Right atrium auricular region (tissue), 2 donors: ENCODE results near the gene UBAC2. TPM values are rescaled to one million over a fixed set of nuclear protein-coding genes. Genes with fewer than 3 reads are reported as not detected.
A peak's percentile ranks its signal among the peaks of the same experiment; 100 is the strongest.

Experiments
- DNase-seq: peaks from one replicate; pipeline ENCODE4 v3.0.0-alpha.2; 2019; ENCODE audit warnings: low spot score
- H3K27ac ChIP-seq, 2 donors: fragments of 200-600 bp; sonication (generic); 1 replicate in 1 of 2; 2 replicates in 1 of 2; pipeline ENCODE4 v1.5.1; 2016 to 2019
- H3K27me3 ChIP-seq, 2 donors: fragments of 200-600 bp; sonication (generic); one replicate each; pipeline versions ENCODE4 v1.5.1 to v1.6.0; 2017 to 2019
- H3K36me3 ChIP-seq: fragments of 200-600 bp; sonication (generic); one replicate; pipeline ENCODE4 v1.5.1; 2016
- H3K4me1 ChIP-seq, 2 donors: fragments of 200-600 bp; sonication (generic); one replicate each; pipeline versions ENCODE4 v1.5.1 to v1.6.0; 2017 to 2019
- H3K4me3 ChIP-seq, 2 donors: fragments of 200-600 bp; sonication (generic); 1 replicate in 1 of 2; 2 replicates in 1 of 2; pipeline ENCODE4 v1.5.1; 2017 to 2019; ENCODE audit warnings: mild to moderate bottlenecking in 1 of 2, moderate library complexity in 1 of 2
- H3K9me3 ChIP-seq, 2 donors: fragments of 200-600 bp; sonication (generic); one replicate each; pipeline ENCODE4 v1.5.1; 2019
- CTCF ChIP-seq, 2 donors: fragments of 200-600 bp; sonication (generic); IDR thresholded peaks; one replicate each; pipeline ENCODE4 v1.5.1; 2019; ENCODE audit warnings: antibody characterized with exemption in 2 of 2
- total RNA-seq, 2 donors: library from RNA; depleted of rRNA; stranded (reverse); fragments of >200 nt; gene quantifications; one replicate each; pipeline ENCODE4 v1.1.0, GENCODE V29; 2016

Gene UBAC2
- total RNA-seq, 2 donors from 2014 or later, result 47.5 to 50.7 TPM

DNA sequence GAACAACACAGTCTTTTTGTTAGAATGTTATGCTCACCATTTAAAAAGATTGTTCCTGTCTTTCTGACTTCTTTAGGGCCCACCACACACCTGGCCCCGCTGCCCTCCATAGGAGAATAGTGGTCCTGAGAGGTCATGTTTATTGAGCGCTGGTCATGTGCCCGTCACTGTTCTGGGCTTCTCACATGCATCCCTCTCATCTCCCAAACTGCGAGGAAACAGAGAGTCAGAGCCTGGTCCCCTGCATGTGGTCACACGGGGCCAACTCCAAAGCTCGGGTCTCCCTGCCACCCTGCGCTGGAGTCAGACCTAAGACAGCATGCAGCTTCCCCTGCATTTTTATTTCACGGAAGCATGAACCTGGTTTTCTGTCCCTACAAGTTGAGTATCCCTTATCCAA, 177.0 kb downstream of the UBAC2 start:
- Histone ChIP-seq H3K27ac (no peak overlapping the region), H3K27me3 (no peaks in the 10 kb centered on the region), H3K4me1 (peaks cover 0 to 19% of the 10 kb centered on the region in 2 donors), H3K9me3 (peaks cover 0 to 4% of the 10 kb centered on the region in 2 donors), H3K4me3 (no peak overlapping the region), H3K36me3 (peaks cover 12% of the 10 kb centered on the region)
- DNase-seq, result peak; percentile 30
- TF ChIP-seq CTCF (IDR thresholded peaks at IDR 0.05), result no peak

GRCh38 chr13:99378985-99379733, 178.5 kb downstream of the UBAC2 start:
- Histone ChIP-seq H3K4me3 (no peak overlapping the region), H3K9me3 (peaks cover 0 to 4% of the 10 kb centered on the region in 2 donors), H3K27me3 (no peaks in the 10 kb centered on the region), H3K36me3 (peaks cover 12% of the 10 kb centered on the region), H3K27ac (no peak overlapping the region), H3K4me1 (peaks cover 0 to 34% of the 10 kb centered on the region in 2 donors)
- no peak for TF ChIP-seq CTCF (IDR thresholded peaks at IDR 0.05)
- DNase-seq, result no peak

DNA sequence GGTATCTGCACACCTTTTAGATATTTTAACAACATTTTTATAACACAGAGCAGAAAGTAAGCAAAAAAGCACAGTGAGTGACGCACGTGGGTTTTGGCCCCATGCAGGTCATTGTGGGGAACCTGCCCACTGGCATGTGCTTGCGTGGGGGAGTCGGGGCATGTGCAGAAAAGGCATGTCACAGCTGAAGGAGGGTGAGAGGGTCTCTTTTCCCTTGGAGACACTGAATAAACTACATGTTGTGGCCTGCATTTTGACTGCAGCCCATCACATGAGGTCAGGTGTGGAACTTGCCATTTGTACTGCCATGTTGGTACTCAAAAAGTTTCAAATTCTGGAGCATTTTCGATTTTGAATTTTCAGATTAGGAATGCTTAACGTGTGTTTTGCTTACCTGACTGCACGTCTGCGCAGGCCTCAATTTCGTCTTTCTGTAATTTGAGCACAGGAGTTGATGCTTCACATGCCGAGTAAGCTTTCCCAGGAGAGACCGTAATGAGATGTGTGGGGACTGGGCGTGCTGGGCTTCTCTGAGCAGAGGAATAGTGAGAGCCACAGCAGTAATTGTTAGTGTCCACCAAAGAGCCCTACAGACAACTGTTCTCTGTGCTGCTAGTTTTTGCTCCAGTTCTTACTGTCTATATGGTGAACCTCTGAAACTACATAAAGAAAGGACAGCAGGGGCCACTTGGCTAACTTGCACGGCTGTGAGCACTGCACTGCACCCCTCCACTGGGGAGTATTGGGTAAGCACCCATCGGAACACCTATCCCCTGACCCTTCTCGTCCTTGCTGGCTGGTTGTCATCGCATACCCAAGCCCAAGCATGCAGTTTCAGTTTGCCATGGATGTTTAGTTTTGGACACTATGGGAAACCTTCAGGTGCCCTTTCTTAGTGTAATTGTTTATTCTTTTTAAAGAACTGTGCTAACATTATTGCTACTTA, 179.5 kb downstream of the UBAC2 start:
- TF ChIP-seq CTCF (IDR thresholded peaks at IDR 0.05), result no peak
- DNase-seq, result no peak
- peaks cover 0 to 39% of the 10 kb centered on the region in 2 donors for H3K4me1 ChIP-seq
- no peak overlapping the region for H3K4me3 ChIP-seq
- peak overlapping the region; percentile 14 to 17 for H3K27ac ChIP-seq
- peaks cover 0 to 4% of the 10 kb centered on the region in 2 donors for H3K9me3 ChIP-seq
- H3K36me3 ChIP-seq, result peaks cover 14% of the 10 kb centered on the region
- H3K27me3 ChIP-seq, result no peaks in the 10 kb centered on the region

GRCh38 chr13:99380921-99381645, 180.4 kb downstream of the UBAC2 start:
- no peak overlapping the region for H3K4me3 ChIP-seq
- peaks cover 0 to 4% of the 10 kb centered on the region in 2 donors for H3K9me3 ChIP-seq
- peak; percentile 56 for DNase-seq
- no peak for TF ChIP-seq CTCF (IDR thresholded peaks at IDR 0.05)
- peaks cover 22% of the 10 kb centered on the region for H3K36me3 ChIP-seq
- H3K27ac ChIP-seq, result peak overlapping the region; percentile 14 to 17
- no peaks in the 10 kb centered on the region for H3K27me3 ChIP-seq
- H3K4me1 ChIP-seq, result peaks cover 0 to 38% of the 10 kb centered on the region in 2 donors

GRCh38 chr13:99381766-99382165, 181.1 kb downstream of the UBAC2 start:
- H3K4me1 ChIP-seq, result peaks cover 0 to 39% of the 10 kb centered on the region in 2 donors
- DNase-seq, result no peak
- H3K27ac ChIP-seq, result peak overlapping the region in 1 of 2 donors; percentile 14
- TF ChIP-seq CTCF (IDR thresholded peaks at IDR 0.05), result no peak
- no peaks in the 10 kb centered on the region for H3K27me3 ChIP-seq
- H3K9me3 ChIP-seq, result peaks cover 0 to 4% of the 10 kb centered on the region in 2 donors
- H3K36me3 ChIP-seq, result peaks cover 26% of the 10 kb centered on the region
- no peak overlapping the region for H3K4me3 ChIP-seq
